ENCODE measurements around the gene EMC9. TPM values are rescaled to one million over a fixed set of nuclear protein-coding genes. Genes with fewer than 3 reads are reported as not detected.

The EMC9 gene
- polyA plus RNA-seq, 2 donors: 24.5 to 26.6 TPM

- 83 to 86% methylated on average over 12 of the region's 12 CpGs for WGBS, 2 donors
- Histone ChIP-seq H3K4me3 (ENCODE audit: low read depth in 1 of 2, low read length in 2 of 2) (no peak overlapping the region), H3K9me3 (ENCODE audit: control insufficient read depth in 2 of 2, insufficient read depth in 1 of 2, low read depth in 1 of 2, low read length in 1 of 2) (no peaks in the 10 kb centered on the region), H3K4me1 (ENCODE audit: control insufficient read depth in 2 of 2, insufficient read depth in 2 of 2, low read length in 1 of 2) (no peaks in the 10 kb centered on the region), H3K27ac (ENCODE audit: low read depth in 2 of 2, low read length in 1 of 2) (no peak overlapping the region), H3K27me3 (ENCODE audit: control insufficient read depth in 1 of 2, insufficient read depth in 2 of 2, low read length in 2 of 2) (no peaks in the 10 kb centered on the region), H3K36me3 (ENCODE audit: control insufficient read depth in 2 of 2, insufficient read depth in 2 of 2, low read length in 1 of 2) (peaks cover 6 to 44% of the 10 kb centered on the region in 2 donors)
Measured at GRCh38 chr14:24177041-24177825, 35.8 kb upstream of the EMC9 start.

- H3K27me3 ChIP-seq (ENCODE audit: control insufficient read depth in 1 of 2, insufficient read depth in 2 of 2, low read length in 2 of 2): no peaks in the 10 kb centered on the region
- no peak overlapping the region for H3K4me3 ChIP-seq (ENCODE audit: low read depth in 1 of 2, low read length in 2 of 2)
- H3K4me1 ChIP-seq (ENCODE audit: control insufficient read depth in 2 of 2, insufficient read depth in 2 of 2, low read length in 1 of 2): no peaks in the 10 kb centered on the region
- H3K9me3 ChIP-seq (ENCODE audit: control insufficient read depth in 2 of 2, insufficient read depth in 1 of 2, low read depth in 1 of 2, low read length in 1 of 2): no peaks in the 10 kb centered on the region
- 94 to 95% methylated on average over 5 of the region's 5 CpGs for WGBS, 2 donors
- no peak overlapping the region for H3K27ac ChIP-seq (ENCODE audit: low read depth in 2 of 2, low read length in 1 of 2)
- H3K36me3 ChIP-seq (ENCODE audit: control insufficient read depth in 2 of 2, insufficient read depth in 2 of 2, low read length in 1 of 2): peaks cover 6 to 38% of the 10 kb centered on the region in 2 donors
Measured at GRCh38 chr14:24176599-24176998, 35.2 kb upstream of the EMC9 start.

- Histone ChIP-seq H3K9me3 (ENCODE audit: control insufficient read depth in 2 of 2, insufficient read depth in 1 of 2, low read depth in 1 of 2, low read length in 1 of 2) (no peaks in the 10 kb centered on the region), H3K4me3 (ENCODE audit: low read depth in 1 of 2, low read length in 2 of 2) (no peak overlapping the region), H3K36me3 (ENCODE audit: control insufficient read depth in 2 of 2, insufficient read depth in 2 of 2, low read length in 1 of 2) (peaks cover 3 to 10% of the 10 kb centered on the region in 2 donors), H3K27ac (ENCODE audit: low read depth in 2 of 2, low read length in 1 of 2) (no peak overlapping the region), H3K4me1 (ENCODE audit: control insufficient read depth in 2 of 2, insufficient read depth in 2 of 2, low read length in 1 of 2) (no peaks in the 10 kb centered on the region), H3K27me3 (ENCODE audit: control insufficient read depth in 1 of 2, insufficient read depth in 2 of 2, low read length in 2 of 2) (no peaks in the 10 kb centered on the region)
- 65 to 73% methylated on average over 20 of the region's 20 CpGs for WGBS, 2 donors
Measured at GRCh38 chr14:24172871-24173281, 31.5 kb upstream of the EMC9 start.

- H3K4me1 ChIP-seq (ENCODE audit: control insufficient read depth in 2 of 2, insufficient read depth in 2 of 2, low read length in 1 of 2): no peaks in the 10 kb centered on the region
- WGBS, 2 donors: 43 to 59% methylated on average over 30 of the region's 30 CpGs
- no peaks in the 10 kb centered on the region for H3K9me3 ChIP-seq (ENCODE audit: control insufficient read depth in 2 of 2, insufficient read depth in 1 of 2, low read depth in 1 of 2, low read length in 1 of 2)
- H3K4me3 ChIP-seq (ENCODE audit: low read depth in 1 of 2, low read length in 2 of 2): peak overlapping the region in 1 of 2 donors; percentile 35
- H3K36me3 ChIP-seq (ENCODE audit: control insufficient read depth in 2 of 2, insufficient read depth in 2 of 2, low read length in 1 of 2): peaks cover 0 to 10% of the 10 kb centered on the region in 2 donors
- H3K27ac ChIP-seq (ENCODE audit: low read depth in 2 of 2, low read length in 1 of 2): no peak overlapping the region
- no peaks in the 10 kb centered on the region for H3K27me3 ChIP-seq (ENCODE audit: control insufficient read depth in 1 of 2, insufficient read depth in 2 of 2, low read length in 2 of 2)
Measured at GRCh38 chr14:24172261-24172860, 31.0 kb upstream of the EMC9 start.

- no peaks in the 10 kb centered on the region for H3K4me1 ChIP-seq (ENCODE audit: control insufficient read depth in 2 of 2, insufficient read depth in 2 of 2, low read length in 1 of 2)
- H3K27ac ChIP-seq (ENCODE audit: low read depth in 2 of 2, low read length in 1 of 2): peak within 1 kb of the TSS; percentile 6 to 47
- H3K4me3 ChIP-seq (ENCODE audit: low read depth in 1 of 2, low read length in 2 of 2): peak within 1 kb of the TSS in 1 of 2 donors; percentile 35
- H3K36me3 ChIP-seq (ENCODE audit: control insufficient read depth in 2 of 2, insufficient read depth in 2 of 2, low read length in 1 of 2): peaks cover 2 to 9% of the 10 kb centered on the region in 2 donors
- whole genome bisulfite sequencing, 2 donors: 20 to 22% methylated on average over 63 of the region's 63 CpGs
- H3K9me3 ChIP-seq (ENCODE audit: control insufficient read depth in 2 of 2, insufficient read depth in 1 of 2, low read depth in 1 of 2, low read length in 1 of 2): no peaks in the 10 kb centered on the region
- no peaks in the 10 kb centered on the region for H3K27me3 ChIP-seq (ENCODE audit: control insufficient read depth in 1 of 2, insufficient read depth in 2 of 2, low read length in 2 of 2)
Measured at GRCh38 chr14:24171422-24172260, 30.2 kb upstream of the EMC9 start, which contains the start of gene REC8. Gene REC8 (plus strand): TSS chr14:24172080. CDS start chr14:24172553, 473 bp downstream.

DNA sequence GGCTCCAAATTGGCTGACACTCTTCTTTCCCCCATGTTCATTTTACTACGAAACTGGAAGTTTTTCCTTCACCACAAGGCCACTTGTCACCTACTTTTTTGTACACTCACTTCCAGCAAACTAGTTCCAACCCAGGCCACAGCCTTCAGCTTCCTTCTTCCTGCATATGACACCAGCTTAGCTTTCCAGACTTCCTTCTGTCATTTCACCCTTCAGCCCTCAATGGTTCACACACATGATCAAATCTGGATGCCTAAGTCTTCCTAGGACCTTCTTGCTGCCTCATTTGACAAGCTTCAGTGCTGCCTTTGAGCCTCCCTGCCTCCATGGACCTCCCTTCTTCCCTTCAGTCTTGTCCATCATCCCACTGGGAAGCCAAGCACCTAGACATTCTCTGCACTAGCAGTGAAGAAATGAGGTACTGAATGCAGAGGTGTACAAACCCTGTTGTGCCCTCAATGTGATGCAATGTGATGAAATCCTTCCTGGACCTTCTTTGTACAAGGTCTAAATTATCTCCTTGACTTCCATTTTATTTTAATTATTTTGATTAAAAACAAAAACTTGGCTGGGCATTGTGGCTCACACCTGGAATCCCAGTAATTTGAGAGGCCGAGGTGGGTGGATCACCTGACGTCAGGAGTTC, 26.2 kb upstream of the EMC9 start:
- peaks cover 27 to 37% of the 10 kb centered on the region in 2 donors for H3K36me3 ChIP-seq (ENCODE audit: control insufficient read depth in 2 of 2, insufficient read depth in 2 of 2, low read length in 1 of 2)
- H3K27me3 ChIP-seq (ENCODE audit: control insufficient read depth in 1 of 2, insufficient read depth in 2 of 2, low read length in 2 of 2): no peaks in the 10 kb centered on the region
- WGBS, 2 donors: 86 to 97% methylated on average over 3 of the region's 3 CpGs
- no peak overlapping the region for H3K4me3 ChIP-seq (ENCODE audit: low read depth in 1 of 2, low read length in 2 of 2)
- no peaks in the 10 kb centered on the region for H3K9me3 ChIP-seq (ENCODE audit: control insufficient read depth in 2 of 2, insufficient read depth in 1 of 2, low read depth in 1 of 2, low read length in 1 of 2)
- H3K27ac ChIP-seq (ENCODE audit: low read depth in 2 of 2, low read length in 1 of 2): peak overlapping the region in 1 of 2 donors; percentile 0
- peaks cover 6% of the 10 kb centered on the region in 2 donors for H3K4me1 ChIP-seq (ENCODE audit: control insufficient read depth in 2 of 2, insufficient read depth in 2 of 2, low read length in 1 of 2)

DNA sequence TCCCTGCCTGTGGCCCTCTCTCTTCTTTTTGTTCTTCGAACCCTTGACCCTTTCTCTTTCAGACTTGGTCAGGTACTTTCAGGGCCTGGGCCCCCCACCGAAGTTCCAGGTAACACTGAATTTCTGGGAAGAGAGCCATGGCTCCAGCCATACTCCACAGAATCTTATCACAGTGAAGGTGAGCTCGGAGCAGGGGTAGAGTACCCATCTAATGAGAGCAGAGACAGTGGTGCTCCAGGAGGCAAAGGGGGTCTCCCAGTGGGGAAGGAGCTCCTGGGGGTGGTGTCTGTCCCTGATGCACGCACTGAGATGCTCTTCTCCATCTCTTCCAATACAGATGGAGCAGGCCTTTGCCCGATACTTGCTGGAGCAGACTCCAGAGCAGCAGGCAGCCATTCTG, 24.4 kb upstream of the EMC9 start:
- WGBS, 2 donors: 91 to 95% methylated on average over 5 of the region's 5 CpGs
- Histone ChIP-seq H3K27ac (ENCODE audit: low read depth in 2 of 2, low read length in 1 of 2) (no peak overlapping the region), H3K9me3 (ENCODE audit: control insufficient read depth in 2 of 2, insufficient read depth in 1 of 2, low read depth in 1 of 2, low read length in 1 of 2) (no peaks in the 10 kb centered on the region), H3K4me1 (ENCODE audit: control insufficient read depth in 2 of 2, insufficient read depth in 2 of 2, low read length in 1 of 2) (peaks cover 6 to 10% of the 10 kb centered on the region in 2 donors), H3K36me3 (ENCODE audit: control insufficient read depth in 2 of 2, insufficient read depth in 2 of 2, low read length in 1 of 2) (peaks cover 27 to 37% of the 10 kb centered on the region in 2 donors), H3K27me3 (ENCODE audit: control insufficient read depth in 1 of 2, insufficient read depth in 2 of 2, low read length in 2 of 2) (no peaks in the 10 kb centered on the region), H3K4me3 (ENCODE audit: low read depth in 1 of 2, low read length in 2 of 2) (no peak overlapping the region)

- no peaks in the 10 kb centered on the region for H3K27me3 ChIP-seq (ENCODE audit: control insufficient read depth in 1 of 2, insufficient read depth in 2 of 2, low read length in 2 of 2)
- H3K9me3 ChIP-seq (ENCODE audit: control insufficient read depth in 2 of 2, insufficient read depth in 1 of 2, low read depth in 1 of 2, low read length in 1 of 2): no peaks in the 10 kb centered on the region
- H3K4me3 ChIP-seq (ENCODE audit: low read depth in 1 of 2, low read length in 2 of 2): no peak overlapping the region
- WGBS, 2 donors: 60 to 68% methylated on average over 14 of the region's 14 CpGs
- H3K27ac ChIP-seq (ENCODE audit: low read depth in 2 of 2, low read length in 1 of 2): peak overlapping the region in 1 of 2 donors; percentile 47
- peaks cover 28 to 40% of the 10 kb centered on the region in 2 donors for H3K36me3 ChIP-seq (ENCODE audit: control insufficient read depth in 2 of 2, insufficient read depth in 2 of 2, low read length in 1 of 2)
- peaks cover 6 to 10% of the 10 kb centered on the region in 2 donors for H3K4me1 ChIP-seq (ENCODE audit: control insufficient read depth in 2 of 2, insufficient read depth in 2 of 2, low read length in 1 of 2)
Measured at GRCh38 chr14:24164518-24164991, 23.2 kb upstream of the EMC9 start.

DNA sequence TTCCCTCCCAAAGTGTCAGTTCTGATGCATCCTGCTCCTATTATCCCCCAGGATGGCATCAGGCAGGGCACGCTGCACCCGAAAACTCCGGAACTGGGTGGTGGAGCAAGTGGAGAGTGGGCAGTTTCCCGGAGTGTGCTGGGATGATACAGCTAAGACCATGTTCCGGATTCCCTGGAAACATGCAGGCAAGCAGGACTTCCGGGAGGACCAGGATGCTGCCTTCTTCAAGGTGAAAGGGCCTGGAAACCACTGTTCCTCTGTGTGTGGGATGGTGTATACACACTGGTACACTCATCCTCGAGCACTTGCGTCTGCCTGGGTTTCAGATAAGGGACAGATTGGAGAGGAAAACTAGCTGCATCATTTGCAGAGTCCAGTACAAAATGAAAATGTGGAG, 20.7 kb upstream of the EMC9 start:
- Histone ChIP-seq H3K27ac (ENCODE audit: low read depth in 2 of 2, low read length in 1 of 2) (peak overlapping the region; percentile 69 to 81), H3K4me3 (ENCODE audit: low read depth in 1 of 2, low read length in 2 of 2) (peak overlapping the region; percentile 62), H3K9me3 (ENCODE audit: control insufficient read depth in 2 of 2, insufficient read depth in 1 of 2, low read depth in 1 of 2, low read length in 1 of 2) (no peaks in the 10 kb centered on the region), H3K36me3 (ENCODE audit: control insufficient read depth in 2 of 2, insufficient read depth in 2 of 2, low read length in 1 of 2) (peaks cover 38 to 48% of the 10 kb centered on the region in 2 donors), H3K4me1 (ENCODE audit: control insufficient read depth in 2 of 2, insufficient read depth in 2 of 2, low read length in 1 of 2) (peaks cover 6 to 13% of the 10 kb centered on the region in 2 donors), H3K27me3 (ENCODE audit: control insufficient read depth in 1 of 2, insufficient read depth in 2 of 2, low read length in 2 of 2) (no peaks in the 10 kb centered on the region)
- 18 to 27% methylated on average over 8 of the region's 8 CpGs for WGBS, 2 donors
